DMS153 treated with DMSO at 0.1 percent for 48 hours (cell line): ENCODE data around the gene PMP22.

Experiments used
- DNase-seq: peaks from one replicate; lab custom pipeline; 2025; ENCODE audit not compliant: unreplicated experiment; lab: John Stamatoyannopoulos, UW

The PMP22 gene

GRCh38 chr17:15278380-15278779 lies 13.3 kb upstream of the PMP22 start:
- DNase-seq = no peak

GRCh38 chr17:15274017-15274416 lies 8.9 kb upstream of the PMP22 start:
- no peak for DNase-seq

GRCh38 chr17:15273141-15273793 lies 8.1 kb upstream of the PMP22 start:
- DNase-seq = no peak

GRCh38 chr17:15271741-15272140 lies 6.6 kb upstream of the PMP22 start:
- DNase-seq = no peak

DNA sequence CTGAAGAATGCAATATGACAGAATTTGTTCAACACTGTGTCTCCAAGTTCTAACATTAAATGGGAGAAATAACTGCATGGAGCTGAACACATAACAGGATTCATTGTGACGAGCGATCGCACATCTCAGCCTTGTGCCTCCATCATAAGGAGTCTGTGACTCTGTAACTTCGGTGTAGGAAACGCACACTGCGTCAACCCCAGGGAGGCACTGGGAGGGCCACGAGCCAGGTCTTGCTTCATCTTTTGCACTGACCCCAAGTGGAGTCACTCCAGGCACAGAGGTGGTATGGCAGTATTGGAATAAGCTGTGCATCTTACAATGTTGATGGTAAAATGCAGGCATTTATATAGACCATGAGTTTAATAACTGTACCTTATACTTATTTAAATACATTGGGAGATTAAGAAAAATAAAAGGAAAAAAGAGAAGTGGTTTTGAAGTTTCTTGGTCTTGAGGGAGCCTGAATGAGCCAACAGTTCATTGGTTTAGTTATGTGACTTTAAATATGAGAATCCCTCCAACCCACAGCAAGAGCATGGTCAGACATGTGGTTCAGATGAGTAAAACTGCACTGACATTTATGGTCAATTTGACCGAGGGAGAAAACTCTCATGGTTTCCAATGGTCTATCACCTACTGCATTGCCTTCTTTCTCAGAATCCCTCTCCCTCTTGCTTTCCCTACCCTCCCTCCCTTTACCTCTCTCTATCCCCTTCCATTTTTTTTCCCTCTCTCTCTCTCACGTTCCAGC lies 5.7 kb upstream of the PMP22 start:
- DNase-seq = no peak

- DNase-seq = no peak
Observed at GRCh38 chr17:15269780-15270089, 4.6 kb upstream of the PMP22 start.

DNA sequence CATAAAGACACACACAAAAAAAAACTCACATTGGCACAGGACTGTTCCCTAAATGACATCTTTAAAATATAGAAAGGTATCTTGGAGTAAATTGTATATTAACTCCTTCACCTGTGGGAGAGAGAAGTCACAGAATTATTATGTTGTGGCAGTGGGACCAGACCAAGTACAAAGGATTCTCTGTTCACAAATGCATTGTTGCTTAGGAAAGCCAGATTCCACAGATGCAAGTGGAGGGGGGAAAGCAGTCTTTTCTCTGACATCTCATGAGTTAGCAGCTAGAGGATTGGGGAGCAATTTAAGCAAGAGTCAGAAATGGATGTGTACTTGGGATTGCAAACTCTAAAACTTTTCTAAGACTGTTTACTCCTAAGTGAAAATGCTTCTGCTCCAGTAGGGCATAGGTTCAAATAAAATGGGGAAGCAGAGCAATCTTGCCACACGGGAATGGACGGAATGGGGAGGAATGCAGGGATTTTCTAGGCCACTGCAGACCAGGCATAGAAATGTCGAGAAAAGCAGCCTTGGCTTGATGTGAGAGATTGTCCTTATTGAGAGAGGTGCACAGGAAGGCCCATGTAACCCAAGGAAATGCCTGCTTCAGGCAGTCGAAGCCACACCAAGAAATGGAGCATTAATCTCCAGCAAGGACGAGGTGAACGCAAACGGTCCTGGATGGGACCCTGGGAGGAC lies 4.1 kb upstream of the PMP22 start:
- DNase-seq = no peak

DNA sequence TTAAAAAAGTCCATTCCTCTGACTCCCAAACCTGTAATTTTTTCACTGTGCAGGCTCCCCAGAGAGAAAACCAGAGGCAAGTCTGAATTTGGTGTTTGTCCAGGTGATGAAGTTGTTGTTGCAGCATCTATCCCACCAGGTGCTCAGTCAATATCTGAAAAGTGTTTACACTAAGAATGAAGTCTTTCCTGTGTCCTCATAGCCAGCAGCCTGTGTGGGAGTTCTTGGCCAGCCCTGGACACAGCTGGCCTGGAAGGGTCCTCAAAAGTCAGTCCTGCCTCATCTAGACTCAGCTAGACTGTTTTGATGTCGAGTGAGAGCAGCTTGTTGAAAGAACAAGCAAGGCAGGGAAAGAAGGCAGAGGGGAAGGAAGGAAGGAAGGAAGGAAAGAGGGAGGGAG lies 3.3 kb upstream of the PMP22 start:
- DNase-seq = no peak

DNA sequence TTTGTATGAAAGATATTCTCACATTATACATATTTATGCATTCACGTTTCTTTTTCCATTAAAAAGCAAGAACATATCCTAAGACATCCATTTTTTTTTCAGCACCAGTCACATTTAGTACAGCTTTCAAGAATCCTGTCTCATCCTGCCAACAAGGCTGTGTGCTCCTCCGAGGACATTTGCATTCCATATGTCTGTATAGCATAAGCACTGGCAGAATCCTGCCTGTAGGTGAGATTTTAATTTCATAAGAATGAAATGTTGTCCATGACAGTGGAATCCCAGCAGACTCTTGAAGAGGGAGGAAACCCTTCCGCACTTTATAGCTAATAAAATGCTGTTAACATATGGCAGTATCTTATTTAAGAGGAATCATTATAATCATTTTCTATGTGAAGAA lies 2.9 kb upstream of the PMP22 start:
- no peak for DNase-seq

GRCh38 chr17:15266325-15267125 lies 1.4 kb upstream of the PMP22 start:
- no peak for DNase-seq

DNA sequence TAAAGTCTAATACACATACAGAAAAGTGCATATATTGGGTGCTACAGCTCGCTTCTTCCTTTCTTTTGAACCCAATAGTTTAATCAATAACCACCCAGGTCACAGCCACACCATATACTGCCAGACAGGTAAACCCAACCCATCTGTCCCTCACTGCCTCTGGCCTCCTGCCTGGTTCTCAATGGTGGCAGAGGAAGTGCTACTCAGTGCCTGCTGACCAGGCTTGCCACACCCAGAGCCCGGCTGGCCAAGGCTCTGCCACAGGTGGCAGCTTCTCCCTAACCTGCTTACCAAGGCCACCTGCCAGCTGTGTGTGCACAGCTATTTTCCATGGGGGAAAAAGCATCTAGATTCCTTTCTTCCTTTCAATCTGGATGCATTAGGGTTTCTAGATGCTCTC lies 584 bp downstream of the PMP22 start:
- no peak for DNase-seq

DNA sequence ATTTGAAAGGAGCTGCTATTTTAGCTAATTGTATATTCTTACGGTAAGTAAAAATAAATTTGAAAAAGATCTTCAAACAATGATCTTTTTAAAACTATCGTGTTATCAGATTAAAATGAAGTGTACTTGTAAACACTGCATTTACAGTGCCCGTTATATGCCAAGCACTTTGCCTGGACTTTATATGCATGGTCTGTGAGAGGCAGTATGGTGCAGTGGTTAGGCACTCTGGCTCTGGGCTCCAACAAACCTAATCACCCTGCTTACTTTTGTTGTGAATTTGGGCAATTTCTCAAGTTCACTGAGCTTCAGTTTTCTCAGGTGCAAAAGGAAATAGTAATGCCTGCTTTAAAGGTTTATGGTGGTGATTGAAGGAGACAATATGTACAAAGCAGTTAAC lies 1.4 kb downstream of the PMP22 start:
- DNase-seq = no peak

DNA sequence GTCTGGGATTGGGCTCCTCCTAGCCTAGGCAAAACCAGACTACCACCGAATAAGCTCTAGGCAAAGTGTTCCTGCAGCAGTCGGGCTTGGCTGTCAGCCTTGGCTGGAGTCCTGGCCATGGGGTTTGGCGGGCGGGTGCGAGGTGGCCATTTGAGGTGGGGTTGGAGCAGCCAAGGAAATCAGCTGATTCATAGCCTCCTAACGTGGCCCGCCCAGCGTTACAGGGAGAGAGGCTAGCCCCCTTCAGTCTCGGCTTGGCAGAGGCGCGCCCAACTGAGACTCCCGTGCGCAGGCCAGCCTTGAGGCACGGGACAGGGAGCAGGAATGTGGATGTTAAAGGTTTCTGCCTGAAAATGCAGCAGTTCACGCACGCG lies 1.9 kb downstream of the PMP22 start:
- DNase-seq = no peak

DNA sequence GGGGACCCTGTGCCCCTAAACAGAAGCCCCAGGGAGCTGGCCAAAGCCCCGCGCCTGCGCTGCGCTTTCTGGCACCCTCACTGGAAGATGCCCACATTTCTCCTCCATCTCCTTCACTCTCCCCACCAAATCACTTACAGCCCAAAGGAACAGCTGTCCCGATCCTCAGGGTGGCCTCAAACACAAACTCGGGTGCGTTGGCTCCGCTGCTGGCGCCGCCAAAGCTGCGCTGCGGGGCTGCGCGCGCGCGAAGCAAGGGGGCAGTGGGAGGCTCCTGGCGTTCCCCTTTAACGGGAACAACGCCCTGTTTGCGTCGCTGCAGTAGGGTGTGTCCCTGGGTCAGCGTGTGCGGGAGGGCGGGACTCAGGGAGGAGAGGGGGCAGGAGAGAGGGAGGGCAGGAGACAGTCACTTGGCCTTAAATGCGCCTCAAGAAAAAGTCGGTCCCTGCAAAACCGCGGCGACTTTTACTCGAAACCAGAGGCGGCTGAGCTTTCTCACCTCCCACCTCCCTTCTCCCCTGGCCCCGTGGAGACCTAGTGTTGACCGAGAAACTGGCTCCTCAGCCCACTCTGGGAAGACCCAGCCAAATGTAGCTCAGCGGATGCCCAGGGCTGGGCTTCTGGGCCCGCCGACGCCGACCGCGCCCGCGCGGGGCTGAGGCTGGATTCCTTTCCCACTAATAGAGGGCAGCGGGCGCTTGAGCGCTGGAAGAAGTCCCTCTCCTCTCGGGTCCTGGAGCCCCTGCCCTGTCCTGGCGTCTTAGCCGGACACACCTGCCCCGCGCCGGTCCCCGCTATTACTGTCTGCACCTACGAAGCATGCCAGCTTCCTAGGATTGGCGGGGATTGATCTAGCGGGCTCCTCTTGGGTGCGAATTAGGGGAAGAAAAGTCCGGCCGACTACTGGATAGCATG lies 2.6 kb downstream of the PMP22 start:
- no peak for DNase-seq

DNA sequence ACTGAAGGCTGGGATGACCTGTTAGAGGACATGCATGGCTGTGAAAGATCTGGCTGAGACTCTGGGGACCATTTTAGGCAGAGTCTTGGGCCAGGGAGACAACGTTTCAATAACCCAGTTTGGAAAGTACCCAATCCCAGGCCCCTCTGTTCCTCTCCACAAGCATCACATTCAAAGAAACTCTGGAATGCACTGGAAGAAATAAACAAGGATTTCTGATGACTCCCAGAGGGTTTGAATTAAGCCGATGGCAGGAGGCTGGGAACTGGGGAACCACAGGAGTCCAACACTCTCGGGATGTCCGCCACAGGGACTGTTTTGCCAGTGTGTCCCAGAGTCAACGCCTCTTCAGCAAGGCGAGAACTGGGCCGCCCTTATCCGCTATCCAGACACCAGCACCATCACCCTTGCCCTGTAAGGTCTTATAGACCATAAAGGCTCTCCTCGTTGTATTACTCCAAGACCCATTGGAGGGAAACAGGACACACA lies 3.3 kb downstream of the PMP22 start:
- DNase-seq = no peak

DNA sequence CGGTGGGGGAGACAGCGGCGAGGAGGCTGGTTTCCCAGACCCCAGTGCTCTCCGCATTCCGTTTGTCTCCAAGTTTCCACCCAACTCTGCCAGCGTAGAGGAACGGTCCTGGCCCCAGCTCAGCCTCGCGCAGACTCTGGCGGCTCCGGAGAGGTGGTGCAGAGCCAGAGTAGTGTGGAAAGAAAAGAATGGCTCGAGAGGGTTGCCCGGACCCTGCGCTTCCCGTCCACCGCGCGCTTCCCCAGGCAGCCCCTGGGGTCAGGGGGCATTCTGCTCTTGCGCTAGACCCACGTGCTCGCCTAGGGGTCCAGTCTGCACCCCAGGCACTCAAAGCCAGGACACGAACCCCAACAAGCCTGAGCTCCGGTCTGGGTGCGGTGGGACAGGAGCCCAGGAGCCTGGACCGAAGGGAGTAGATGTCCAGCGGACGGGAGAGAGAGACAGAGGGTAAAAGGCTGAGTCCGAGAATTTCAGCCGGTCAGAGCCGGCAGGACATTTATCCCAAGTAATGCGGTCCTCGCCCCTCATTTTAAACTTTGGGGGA lies 3.8 kb downstream of the PMP22 start:
- DNase-seq = no peak

- DNase-seq = no peak
Observed at GRCh38 chr17:15260376-15261257, 4.5 kb downstream of the PMP22 start.

DNA sequence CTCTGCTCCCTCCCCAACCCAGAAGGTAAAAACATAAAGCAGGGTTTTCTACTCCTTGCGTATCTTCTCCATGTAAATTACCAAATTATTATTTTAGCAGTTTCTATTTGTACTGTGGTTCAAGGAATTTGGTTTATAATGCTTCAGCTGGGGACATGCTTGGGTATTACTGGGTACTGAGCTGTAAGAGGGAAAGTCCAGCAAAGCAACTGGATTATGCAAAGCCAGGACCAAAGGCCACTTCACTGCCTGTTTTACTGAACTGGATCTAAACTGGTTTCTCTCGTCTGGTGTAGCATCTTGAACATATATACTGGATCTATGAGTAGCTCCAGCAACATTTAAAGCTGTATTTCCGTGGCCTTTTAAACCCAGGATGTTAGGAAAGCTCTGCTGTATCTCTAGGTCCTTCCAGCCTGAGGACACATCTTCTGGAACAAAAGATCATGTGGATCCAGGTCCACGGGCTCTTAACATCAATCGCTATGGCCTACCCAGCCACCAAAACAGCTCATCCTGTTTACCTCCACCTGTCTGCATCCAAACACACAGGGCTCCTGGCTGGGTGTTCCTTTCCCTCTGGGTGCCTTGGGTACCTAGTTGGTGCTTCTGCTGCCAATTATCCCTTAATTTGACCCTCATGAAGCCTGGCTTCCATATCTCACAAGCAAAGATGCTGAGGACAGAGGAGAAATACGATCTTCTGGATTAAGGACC lies 7.2 kb downstream of the PMP22 start:
- no peak for DNase-seq
